GM23248 (cell line): ENCODE data around the gene PRDM12.

ENCODE experiments used
- EZH2 ChIP-seq: fragments of 200-600 bp; sonication (generic); IDR thresholded peaks from 2 replicates; pipeline ENCODE4 v1.6.1; 2018; ENCODE audit warnings: antibody characterized with exemption, mild to moderate bottlenecking; ENCODE audit not compliant: insufficient read depth, poor library complexity, severe bottlenecking
- EZH2phosphoT487 ChIP-seq: fragments of 200-600 bp; sonication (generic); IDR thresholded peaks from 2 replicates; pipeline ENCODE4 v1.6.1; 2018; ENCODE audit warnings: antibody characterized with exemption, moderate library complexity, mild to moderate bottlenecking, low read depth; ENCODE audit not compliant: insufficient read depth

DNA sequence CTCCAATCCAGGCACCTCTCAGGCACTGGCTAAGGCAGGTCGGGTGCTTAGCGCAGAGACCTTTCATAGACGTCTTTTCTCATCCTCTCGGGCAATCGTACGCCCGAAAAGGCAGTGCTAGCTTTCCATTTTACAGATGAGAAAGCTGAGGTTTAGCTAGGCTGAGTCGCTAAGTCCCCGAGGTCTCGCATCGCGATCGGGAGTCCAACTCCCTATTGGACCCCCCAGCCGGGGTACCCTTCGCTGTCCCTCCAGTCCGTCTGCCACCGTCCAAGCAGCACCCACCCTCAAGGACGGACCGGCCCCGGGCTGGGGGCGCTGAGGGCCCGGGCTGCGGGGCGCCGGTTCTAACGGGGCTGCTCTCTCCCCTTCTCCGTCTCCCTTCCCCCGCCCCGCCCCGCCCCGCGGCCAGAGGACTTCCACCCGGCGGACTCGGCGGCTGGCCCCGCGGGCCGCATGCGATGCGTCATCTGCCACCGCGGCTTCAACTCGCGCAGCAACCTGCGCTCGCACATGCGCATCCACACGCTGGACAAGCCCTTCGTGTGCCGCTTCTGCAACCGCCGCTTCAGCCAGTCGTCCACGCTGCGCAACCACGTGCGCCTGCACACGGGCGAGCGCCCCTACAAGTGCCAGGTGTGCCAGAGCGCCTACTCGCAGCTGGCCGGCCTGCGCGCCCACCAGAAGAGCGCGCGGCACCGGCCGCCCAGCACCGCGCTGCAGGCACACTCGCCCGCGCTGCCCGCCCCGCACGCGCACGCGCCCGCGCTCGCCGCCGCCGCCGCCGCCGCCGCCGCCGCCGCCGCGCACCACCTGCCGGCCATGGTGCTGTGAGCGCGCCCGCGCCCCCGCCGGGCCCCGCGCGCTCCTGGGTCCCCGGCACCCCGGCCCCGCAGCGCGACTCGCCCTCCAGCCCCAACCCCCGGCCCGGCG lies 16.7 kb downstream of the PRDM12 start:
- TF ChIP-seq EZH2phosphoT487 (no peak), EZH2 (no peak)
